HCT116 (cell line): ENCODE data around the gene STAP2. TPM values are rescaled to one million over a fixed set of nuclear protein-coding genes. Genes with fewer than 3 reads are reported as not detected.

Experiments
- ATAC-seq: fragments of 200-7000 bp; cut with Tn5 transposase; 2 replicates; pipeline ENCODE4 v1.9.1; 2020; ENCODE audit warnings: mild to moderate bottlenecking, moderate library complexity
- BruUV-seq: library from RNA; stranded (reverse); fragments of 400-500 nt; replicated peaks from 2 replicates; lab custom pipeline; 2021; lab: Mats Ljungman, UMichigan
- CTCF ChIA-PET: fragments of 300-600 bp; sonication (Branson Sonifier 250); formaldehyde crosslinking; loops from one replicate; lab custom pipeline; 2021; ENCODE audit warnings: antibody characterized with exemption; lab: Charles Lee
- POLR2A ChIA-PET: fragments of 300-600, 350-600 bp; sonication (Branson Sonifier 250); formaldehyde crosslinking; loops from one replicate; lab custom pipeline; 2021; ENCODE audit warnings: antibody characterized with exemption; lab: Charles Lee
- RAD21 ChIA-PET, 2 experiments: fragments of 300-600 bp; sonication (Branson Sonifier 250); formaldehyde crosslinking; loops; one replicate each; lab custom pipeline; 2023; ENCODE audit warnings: low total read pairs in 2 of 2; ENCODE audit not compliant: uncharacterized antibody in 2 of 2, unreplicated experiment in 2 of 2, low non-redundant PET in 1 of 2; lab: Charles Lee
- DNase-seq: peaks from one replicate; pipeline ENCODE4 v3.0.0-alpha.2; 2010; ENCODE audit warnings: low read depth, low spot score
- H2AFZ ChIP-seq: fragments of 200-600 bp; shearing (Covaris generic), sonication (generic); 2 replicates; pipeline ENCODE4 v1.6.1; 2017; ENCODE audit warnings: low read depth, mixed run types, mixed read lengths, antibody characterized with exemption, low read length; ENCODE audit not compliant: poor library complexity, severe bottlenecking
- H3K27ac ChIP-seq: 2 replicates; pipeline ENCODE4 v1.5.1; 2012; ENCODE audit warnings: low read depth, low read length
- H3K27me3 ChIP-seq: fragments of 200-600 bp; sonication (generic); 2 replicates; pipeline ENCODE4 v1.6.1; 2016; ENCODE audit warnings: mixed run types, low read length, mixed read lengths; ENCODE audit not compliant: insufficient read depth
- H3K36me3 ChIP-seq, 2 experiments: fragments of 200-500 bp in 1 of 2; fragments of 200-600 bp in 1 of 2; sonication (Bioruptor generic) in 1 of 2; sonication (generic) in 1 of 2; 2 replicates each; pipeline versions ENCODE4 v1.5.1 to v1.6.1; 2014 to 2016; ENCODE audit warnings: low read length in 2 of 2, inconsistent platforms in 1 of 2, mixed read lengths in 1 of 2, mixed run types in 1 of 2; ENCODE audit not compliant: insufficient read depth in 2 of 2, control insufficient read depth in 1 of 2
- H3K4me1 ChIP-seq, 2 experiments: fragments of 200-600 bp in 1 of 2; sonication (generic) in 1 of 2; 2 replicates each; pipeline versions ENCODE4 v1.5.1 to v1.6.1; 2012 to 2017; ENCODE audit warnings: low read length in 2 of 2, inconsistent platforms in 1 of 2, mild to moderate bottlenecking in 1 of 2, mixed read lengths in 1 of 2, mixed run types in 1 of 2, moderate library complexity in 1 of 2; ENCODE audit not compliant: insufficient read depth in 2 of 2, control insufficient read depth in 1 of 2
- H3K4me2 ChIP-seq: fragments of 200-600 bp; sonication (generic); 2 replicates; pipeline ENCODE4 v1.6.1; 2017; ENCODE audit warnings: mixed run types, low read length, mixed read lengths
- H3K4me3 ChIP-seq, 2 experiments: fragments of 200-600 bp in 1 of 2; sonication (generic) in 1 of 2; replicated peaks in 1 of 2; 2 replicates each; pipeline ENCODE4 v1.5.1; 2011 to 2016; ENCODE audit warnings: low read length in 2 of 2, control low read depth in 1 of 2, low read depth in 1 of 2, mild to moderate bottlenecking in 1 of 2, mixed read lengths in 1 of 2, mixed run types in 1 of 2
- H3K79me2 ChIP-seq: fragments of 200-600 bp; sonication (generic); 2 replicates; pipeline ENCODE4 v1.6.1; 2017; ENCODE audit warnings: mild to moderate bottlenecking, mixed run types, low read length, moderate library complexity, mixed read lengths; ENCODE audit not compliant: insufficient read depth
- H3K9ac ChIP-seq: fragments of 200-600 bp; sonication (generic); 2 replicates; pipeline ENCODE4 v1.6.1; 2016; ENCODE audit warnings: low read length, mixed read lengths
- H3K9me2 ChIP-seq: fragments of 200-600 bp; sonication (generic), shearing (Covaris generic); 2 replicates; pipeline ENCODE4 v1.6.1; 2017; ENCODE audit warnings: mixed run types, mild to moderate bottlenecking, moderate library complexity; ENCODE audit not compliant: insufficient read depth
- H3K9me3 ChIP-seq, 2 experiments: fragments of 200-500 bp in 1 of 2; fragments of 200-600 bp in 1 of 2; sonication (Bioruptor generic) in 1 of 2; sonication (generic) in 1 of 2; 2 replicates each; pipeline ENCODE4 v1.6.1; 2014 to 2017; ENCODE audit warnings: low read length in 2 of 2, mixed read lengths in 2 of 2, inconsistent platforms in 1 of 2, low read depth in 1 of 2, mild to moderate bottlenecking in 1 of 2, mixed run types in 1 of 2, moderate library complexity in 1 of 2; ENCODE audit not compliant: control insufficient read depth in 1 of 2, insufficient read depth in 1 of 2
- H4K20me1 ChIP-seq: fragments of 200-600 bp; sonication (generic), shearing (Covaris generic); 2 replicates; pipeline ENCODE4 v1.6.1; 2017; ENCODE audit warnings: mixed run types, mild to moderate bottlenecking, moderate library complexity; ENCODE audit not compliant: insufficient read depth
- CBX3 ChIP-seq: IDR thresholded peaks from 2 replicates; pipeline ENCODE4 v1.6.1; 2012; ENCODE audit warnings: low read depth
- ELF1 ChIP-seq: IDR thresholded peaks from 2 replicates; pipeline ENCODE4 v1.6.1; 2012; ENCODE audit warnings: low read depth, borderline replicate concordance
- EZH2 ChIP-seq: fragments of 200-600 bp; sonication (generic); IDR thresholded peaks from 2 replicates; pipeline ENCODE4 v1.6.1; 2017; ENCODE audit warnings: antibody characterized with exemption, mixed run types
- FOSL1 ChIP-seq: IDR thresholded peaks from 2 replicates; pipeline ENCODE4 v1.6.1; 2012; ENCODE audit warnings: low read depth
- POLR2A ChIP-seq: IDR thresholded peaks from 2 replicates; pipeline ENCODE4 v1.7.0; 2011; ENCODE audit warnings: borderline replicate concordance; ENCODE audit not compliant: insufficient read depth, insufficient read length; ENCODE audit errors: extremely low read depth
- SP1 ChIP-seq: IDR thresholded peaks from 2 replicates; pipeline ENCODE4 v1.6.1; 2012; ENCODE audit warnings: low read depth
- SRF ChIP-seq: IDR thresholded peaks from 2 replicates; pipeline ENCODE4 v1.6.1; 2012; ENCODE audit warnings: low read depth
- YY1 ChIP-seq: IDR thresholded peaks from 2 replicates; pipeline ENCODE4 v1.6.1; 2011; ENCODE audit warnings: low read length, low read depth, moderate library complexity, mild to moderate bottlenecking; ENCODE audit not compliant: insufficient replicate concordance; ENCODE audit errors: extremely low read depth
- ZNF274 ChIP-seq: fragments of 200-500 bp; sonication (Bioruptor generic); IDR thresholded peaks from 2 replicates; pipeline ENCODE4 v1.6.1; 2014; ENCODE audit warnings: mild to moderate bottlenecking, low read depth, low read length, inconsistent platforms
- intact Hi-C: fragments of 100-400 bp; cut with micrococcal nuclease; formaldehyde crosslinking; loops from 2 replicates; pipeline ENCODE4 v1.10.0; 2022
- total RNA-seq: library from RNA; stranded (reverse); gene quantifications from one replicate; pipeline ENCODE4 v1.2.1, GENCODE V29; 2021; ENCODE audit not compliant: unreplicated experiment

The STAP2 gene
- total RNA-seq, 1 experiment from 2014 or later, result 2.1 TPM

DNA sequence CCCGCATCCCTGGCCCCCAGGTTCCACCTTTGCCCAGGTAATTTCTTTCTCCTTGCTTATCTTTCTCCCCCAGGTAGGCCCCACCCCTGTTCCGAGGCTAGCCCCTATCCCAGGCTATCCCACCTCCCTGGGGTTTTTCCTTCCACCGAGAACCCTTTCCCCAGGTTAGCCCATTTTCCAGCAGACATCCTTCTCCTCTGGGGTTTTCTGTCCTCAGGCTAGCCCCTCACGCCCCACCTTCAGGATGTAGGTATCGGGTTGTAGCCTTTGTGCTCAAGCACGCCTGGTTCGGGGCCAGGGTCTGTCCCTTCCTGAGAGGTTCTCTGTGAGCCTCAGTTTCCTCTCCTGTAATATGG, 33.4 kb downstream of the STAP2 start:
- peaks cover 4 to 10% of the 10 kb centered on the region in 2 experiments; a peak in 3 of 4 replicates for H3K4me1 ChIP-seq
- no peaks in the 10 kb centered on the region for H4K20me1 ChIP-seq
- H3K4me2 ChIP-seq, result peak overlapping the region; percentile 46
- H3K27ac ChIP-seq, result no peak overlapping the region
- 0 out of 4 replicates have a peak, but pooled peaks cover 2 to 3% of the 10 kb centered on the region in 2 experiments for H3K36me3 ChIP-seq
- POLR2A ChIA-PET, result interaction anchor here (0.5 to 1.8 kb wide), 2 partner anchors 17 to 38 kb away, joined by 3 to 4 read pairs; partner anchors contain the start of gene MPND
- CTCF ChIA-PET, result no interaction called here
- DNase-seq (no peak), ATAC-seq (no peak)
- no peaks in the 10 kb centered on the region for H3K79me2 ChIP-seq
- RAD21 ChIA-PET, result no interaction called here
- peak overlapping the region; percentile 13 to 37; a peak in 2 of 4 replicates for H3K4me3 ChIP-seq
- intact Hi-C loops, result no loop called here
- no peak overlapping the region for H2AFZ ChIP-seq
- H3K9me3 ChIP-seq, result no peaks in the 10 kb centered on the region
- no peaks in the 10 kb centered on the region for H3K27me3 ChIP-seq
- BruUV-seq, result no TSS peak
- H3K9ac ChIP-seq, result no peak overlapping the region
- H3K9me2 ChIP-seq, result no peaks in the 10 kb centered on the region
- TF ChIP-seq ELF1 (no peak), POLR2A (no peak), ZNF274 (no peak)

GRCh38 chr19:4304538-4305256, 33.9 kb downstream of the STAP2 start, which contains the start of gene FSD1:
FSD1 (plus strand) TSS chr19:4304598; CDS start chr19:4304747, 149 bp downstream.
- RAD21 ChIA-PET, result no interaction called here

More at GRCh38 chr19:4304538-4305256, 33.9 kb downstream of the STAP2 start, which contains the start of gene FSD1:
- POLR2A ChIA-PET, result interaction anchor here (1.8 kb wide), 1 partner anchor 38 kb away, joined by 4 read pairs; the partner anchor contains the start of gene MPND
- Histone ChIP-seq H3K79me2 (no peaks in the 10 kb centered on the region), H3K27ac (no peak within 1 kb of the TSS), H4K20me1 (no peaks in the 10 kb centered on the region), H3K9me2 (no peaks in the 10 kb centered on the region), H3K4me1 (peaks cover 4 to 9% of the 10 kb centered on the region in 2 experiments; a peak in 2 of 4 replicates), H3K36me3 (0 out of 4 replicates have a peak, but pooled peaks cover 0 to 3% of the 10 kb centered on the region in 2 experiments), H2AFZ (peak within 1 kb of the TSS; percentile 62), H3K9me3 (no peaks in the 10 kb centered on the region), H3K4me2 (peak within 1 kb of the TSS; percentile 46), H3K9ac (no peak within 1 kb of the TSS), H3K27me3 (no peaks in the 10 kb centered on the region), H3K4me3 (peak within 1 kb of the TSS; percentile 37 to 40)
- ATAC-seq, result peak; percentile 99
- no peak for DNase-seq
- intact Hi-C loops, result no loop called here
- BruUV-seq, result no TSS peak
- TF ChIP-seq SP1 (no peak), FOSL1 (no peak), CBX3 (no peak), EZH2 (no peak), YY1 (peak; percentile 25), SRF (no peak)
- CTCF ChIA-PET, result no interaction called here
